Progenitor cell of endocrine pancreas (in vitro differentiated cells): ENCODE data around the gene SHC4. TPM values are rescaled to one million over a fixed set of nuclear protein-coding genes. Genes with fewer than 3 reads are reported as not detected.

Source experiments
- DNase-seq: peaks from one replicate; pipeline ENCODE4 v3.0.0; 2021; ENCODE audit warnings: low spot score; ENCODE audit not compliant: unreplicated experiment
- H3K27ac Mint-ChIP-seq: 2 replicates; pipeline ENCODE4 v1.8.0; 2021; ENCODE audit warnings: mild to moderate bottlenecking, moderate library complexity, mixed read lengths
- H3K27me3 Mint-ChIP-seq: 2 replicates; pipeline ENCODE4 v1.8.0; 2021; ENCODE audit warnings: mixed read lengths
- H3K36me3 Mint-ChIP-seq: 2 replicates; pipeline ENCODE4 v1.8.0; 2022; ENCODE audit warnings: mixed read lengths; ENCODE audit not compliant: insufficient read depth
- H3K4me1 Mint-ChIP-seq: 2 replicates; pipeline ENCODE4 v1.8.0; 2021; ENCODE audit warnings: low read depth, mixed read lengths
- H3K4me3 Mint-ChIP-seq: 2 replicates; pipeline ENCODE4 v1.8.0; 2021; ENCODE audit warnings: low read depth, mild to moderate bottlenecking, moderate library complexity, mixed read lengths
- H3K9me3 Mint-ChIP-seq: 2 replicates; pipeline ENCODE4 v1.8.0; 2021; ENCODE audit warnings: low read depth, mixed read lengths
- total RNA-seq: library from RNA; stranded (reverse); gene quantifications from 2 replicates; pipeline ENCODE4 v1.2.1, GENCODE V29; 2021
- TF ChIP-seq, protein P1 (sequence below): fragments of 200-600 bp; sonication (generic); IDR thresholded peaks from one replicate; pipeline ENCODE4 v1.5.0; 2021; ENCODE audit warnings: antibody characterized with exemption, mild to moderate bottlenecking; ENCODE audit not compliant: unreplicated experiment

The SHC4 gene
- total RNA-seq, 1 donor from 2014 or later = 0.36 TPM

DNA sequence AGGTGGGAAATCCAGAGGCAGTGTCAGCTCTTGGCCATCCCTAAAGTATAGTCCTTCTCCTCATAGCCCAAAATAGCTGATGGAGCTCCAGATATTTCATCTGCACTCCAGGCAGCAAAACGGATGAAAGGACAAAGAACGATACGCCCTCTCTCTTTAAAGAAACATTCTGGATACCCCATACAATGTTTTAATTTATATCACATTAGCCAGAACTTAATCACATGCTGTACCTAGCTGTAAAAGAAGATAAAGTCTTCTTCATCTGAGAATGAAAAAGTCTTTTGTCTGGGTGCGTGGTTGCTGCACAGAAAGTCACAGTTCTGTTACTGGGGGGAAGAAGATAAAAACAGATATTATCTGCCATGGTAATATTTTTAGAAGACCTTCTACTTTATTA lies 4.3 kb upstream of the SHC4 start:
- TF ChIP-seq, protein P1, sequence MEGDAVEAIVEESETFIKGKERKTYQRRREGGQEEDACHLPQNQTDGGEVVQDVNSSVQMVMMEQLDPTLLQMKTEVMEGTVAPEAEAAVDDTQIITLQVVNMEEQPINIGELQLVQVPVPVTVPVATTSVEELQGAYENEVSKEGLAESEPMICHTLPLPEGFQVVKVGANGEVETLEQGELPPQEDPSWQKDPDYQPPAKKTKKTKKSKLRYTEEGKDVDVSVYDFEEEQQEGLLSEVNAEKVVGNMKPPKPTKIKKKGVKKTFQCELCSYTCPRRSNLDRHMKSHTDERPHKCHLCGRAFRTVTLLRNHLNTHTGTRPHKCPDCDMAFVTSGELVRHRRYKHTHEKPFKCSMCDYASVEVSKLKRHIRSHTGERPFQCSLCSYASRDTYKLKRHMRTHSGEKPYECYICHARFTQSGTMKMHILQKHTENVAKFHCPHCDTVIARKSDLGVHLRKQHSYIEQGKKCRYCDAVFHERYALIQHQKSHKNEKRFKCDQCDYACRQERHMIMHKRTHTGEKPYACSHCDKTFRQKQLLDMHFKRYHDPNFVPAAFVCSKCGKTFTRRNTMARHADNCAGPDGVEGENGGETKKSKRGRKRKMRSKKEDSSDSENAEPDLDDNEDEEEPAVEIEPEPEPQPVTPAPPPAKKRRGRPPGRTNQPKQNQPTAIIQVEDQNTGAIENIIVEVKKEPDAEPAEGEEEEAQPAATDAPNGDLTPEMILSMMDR = no peak
- DNase-seq = no peak

DNA sequence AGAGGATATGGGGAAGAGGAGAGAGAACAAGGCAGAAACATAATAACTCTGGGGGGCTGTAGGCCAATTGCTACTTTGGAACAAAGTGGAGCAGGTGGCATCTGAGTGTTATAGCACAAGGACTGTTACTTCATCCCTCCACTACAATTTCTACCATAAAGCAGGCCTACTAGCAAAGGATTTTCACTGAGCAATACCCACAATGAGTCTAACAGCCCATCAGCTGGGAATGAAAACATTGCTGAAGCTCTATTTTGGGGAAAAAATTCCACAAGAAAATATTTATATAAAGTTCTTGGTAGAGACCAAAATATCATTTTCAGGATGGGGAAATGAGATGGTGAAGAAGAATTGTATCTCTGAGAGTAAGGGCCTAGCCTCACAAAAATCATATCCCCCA lies 3.6 kb upstream of the SHC4 start:
- Mint-ChIP-seq H3K4me3 (no peak overlapping the region), H3K27me3 (peaks cover 24% of the 10 kb centered on the region), H3K9me3 (peaks cover 4% of the 10 kb centered on the region)

More for the DNA sequence above, 4.3 kb upstream of the SHC4 start:
- H3K4me1 Mint-ChIP-seq = peaks cover 9% of the 10 kb centered on the region
- peaks cover 4% of the 10 kb centered on the region for H3K9me3 Mint-ChIP-seq
- no peak overlapping the region for H3K27ac Mint-ChIP-seq
- H3K36me3 Mint-ChIP-seq = no peaks in the 10 kb centered on the region
- H3K27me3 Mint-ChIP-seq = peaks cover 18% of the 10 kb centered on the region
- no peak overlapping the region for H3K4me3 Mint-ChIP-seq

DNA sequence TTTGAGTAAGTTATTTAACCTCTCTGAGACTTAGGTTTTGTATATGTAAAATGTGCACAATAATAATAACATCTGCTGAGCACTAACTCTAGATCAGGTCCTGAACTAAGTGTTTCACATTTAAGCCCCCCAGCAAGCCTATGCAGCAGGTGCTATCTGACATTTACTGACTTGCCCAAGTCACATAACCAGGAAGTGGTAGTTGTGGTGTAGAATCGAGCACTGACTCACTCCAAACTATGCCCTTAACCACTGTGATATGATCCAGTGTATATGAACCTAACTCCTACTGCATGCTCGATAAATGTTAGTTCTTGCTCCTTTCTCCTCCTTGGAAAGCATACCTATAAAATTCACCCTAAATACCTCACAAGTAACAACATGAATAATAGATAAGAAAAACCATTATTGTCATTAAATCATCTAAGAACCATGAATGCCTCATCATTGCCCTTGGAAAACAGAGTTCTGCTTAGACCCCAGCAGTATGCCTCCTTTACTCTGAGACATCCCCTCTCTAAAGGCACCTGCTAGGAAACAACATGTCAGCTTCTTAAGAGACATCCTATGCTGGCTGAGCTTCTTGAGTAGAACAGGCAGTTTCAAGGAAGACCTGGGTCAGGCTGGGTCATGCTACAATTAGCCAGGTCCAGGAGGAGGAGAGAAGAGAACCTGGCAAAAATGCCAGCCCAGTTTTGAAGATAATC lies 3.0 kb upstream of the SHC4 start:
- Mint-ChIP-seq H3K4me1 (peaks cover 9% of the 10 kb centered on the region), H3K36me3 (no peaks in the 10 kb centered on the region), H3K9me3 (peaks cover 4% of the 10 kb centered on the region), H3K27ac (no peak overlapping the region), H3K4me3 (no peak overlapping the region), H3K27me3 (peaks cover 30% of the 10 kb centered on the region)
- no peak for DNase-seq
- TF ChIP-seq, protein P1 = no peak

More for the DNA sequence above, 3.6 kb upstream of the SHC4 start:
- no peak for DNase-seq
- Mint-ChIP-seq H3K36me3 (no peaks in the 10 kb centered on the region), H3K4me1 (peaks cover 9% of the 10 kb centered on the region), H3K27ac (no peak overlapping the region)
- TF ChIP-seq, protein P1 = no peak

DNA sequence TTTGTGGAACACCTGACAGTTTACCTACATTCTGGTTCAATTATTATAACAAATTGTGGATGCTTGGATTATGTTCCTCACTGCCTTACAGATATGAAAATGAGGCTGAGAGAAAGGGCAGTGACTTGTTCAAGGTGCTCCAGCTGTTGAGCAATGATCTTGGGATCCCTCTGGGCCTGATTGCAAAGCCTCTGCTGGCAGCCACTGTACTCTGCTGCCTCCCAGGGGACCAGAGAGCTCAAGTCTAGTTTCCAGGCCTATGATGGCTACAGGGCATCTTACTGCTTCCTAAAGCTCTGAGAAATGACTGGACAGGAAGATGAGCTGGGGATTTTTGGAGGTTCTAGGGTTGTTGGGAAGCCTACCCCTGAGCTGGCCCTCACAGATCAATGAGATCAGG lies 2.3 kb upstream of the SHC4 start:
- TF ChIP-seq, protein P1 = no peak
- Mint-ChIP-seq H3K27ac (no peak overlapping the region), H3K4me3 (no peak overlapping the region), H3K36me3 (no peaks in the 10 kb centered on the region), H3K4me1 (peaks cover 12% of the 10 kb centered on the region), H3K9me3 (peaks cover 4% of the 10 kb centered on the region), H3K27me3 (peaks cover 37% of the 10 kb centered on the region)
- DNase-seq = no peak

DNA sequence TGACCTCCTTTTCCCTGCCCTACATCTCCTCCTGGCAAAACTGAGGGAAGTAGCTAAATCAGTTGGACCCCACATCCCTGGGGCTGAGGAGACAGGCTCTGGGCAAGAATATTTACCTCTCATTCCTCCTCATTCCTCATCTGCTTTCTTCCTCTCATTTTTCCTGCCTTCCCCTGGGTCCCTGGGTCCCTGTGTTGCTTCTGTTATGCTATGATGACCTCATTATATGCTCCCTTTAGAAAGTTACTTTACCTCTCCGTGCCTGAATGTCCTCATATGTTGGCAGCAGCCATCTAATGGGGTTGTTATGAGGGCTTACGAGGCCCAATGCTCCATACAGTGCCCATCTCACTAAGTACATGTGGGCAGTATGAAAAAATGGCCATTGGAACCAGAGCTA lies 1.2 kb upstream of the SHC4 start:
- no peak overlapping the region for H3K27ac Mint-ChIP-seq
- no peak overlapping the region for H3K4me3 Mint-ChIP-seq
- H3K4me1 Mint-ChIP-seq = peaks cover 12% of the 10 kb centered on the region
- no peak for DNase-seq
- TF ChIP-seq, protein P1 = no peak
- no peaks in the 10 kb centered on the region for H3K9me3 Mint-ChIP-seq
- peaks cover 42% of the 10 kb centered on the region for H3K27me3 Mint-ChIP-seq
- H3K36me3 Mint-ChIP-seq = no peaks in the 10 kb centered on the region
